Mucosa of descending colon (tissue), 3 donors: ENCODE measurements around the gene SPON1. TPM values are rescaled to one million over a fixed set of nuclear protein-coding genes. Genes with fewer than 3 reads are reported as not detected.
"Not testable (repeated sequence)": the region's sequence is repeated elsewhere in the genome, so short reads cannot be mapped to it uniquely, and the experiment has no call there.

ENCODE experiments used
- ATAC-seq: fragments of 200-7000 bp; cut with Tn5 transposase; one replicate; pipeline ENCODE4 v1.9.1; 2020; ENCODE audit warnings: mild to moderate bottlenecking, moderate library complexity
- DNase-seq, 3 donors: peaks; one replicate each; pipeline ENCODE4 v3.0.0-alpha.2; 2020
- H3K36me3 ChIP-seq: fragments of 200-600 bp; one replicate; pipeline ENCODE4 v1.8.0; 2021; ENCODE audit warnings: low read depth, mild to moderate bottlenecking
- H3K4me1 ChIP-seq: fragments of 200-600 bp; one replicate; pipeline ENCODE4 v1.8.0; 2021; ENCODE audit warnings: low read depth, mild to moderate bottlenecking
- H3K4me3 ChIP-seq: fragments of 200-600 bp; one replicate; pipeline ENCODE4 v1.8.0; 2021; ENCODE audit warnings: mild to moderate bottlenecking
- H3K9me3 ChIP-seq: fragments of 200-600 bp; one replicate; pipeline ENCODE4 v1.8.0; 2021; ENCODE audit warnings: mild to moderate bottlenecking
- CTCF ChIP-seq: fragments of 200-600 bp; IDR thresholded peaks from one replicate; pipeline ENCODE4 v1.8.0; 2022; ENCODE audit warnings: antibody characterized with exemption, mild to moderate bottlenecking
- intact Hi-C, 2 donors: fragments of 100-400 bp; cut with DNase I in 1 of 2; cut with micrococcal nuclease in 1 of 2; formaldehyde crosslinking; loops; one replicate each; pipeline versions ENCODE4 v1.11.0 to v1.11.1; 2022; cut with DNase I, micrococcal nuclease
- total RNA-seq, 3 donors: library from RNA; stranded (reverse); fragmentation: NEBNext Ultra II Directional in 2 of 3; extraction: Animal tissue kit (Norgen Biotek cat#: 25700) in 2 of 3; gene quantifications; one replicate each; pipeline versions ENCODE4 v1.2.1 to v1.2.4, GENCODE V29; 2021 to 2023
- donor health status: DM: no; HTN: no; CAD: no; lungs with moderate emphysema.
- donor health status: DM: no; HTN: no; CAD: no.
- donor health status: DM: no; HTN: yes; CAD: no.

The SPON1 gene
- total RNA-seq, 3 donors from 2014 or later, result 43.6 to 85.5 (median 64.2) TPM

- no peak for ATAC-seq
- DNase-seq, result no peak
- intact Hi-C loops, result loop anchor here (5.0 to 10.0 kb wide), 2 partner anchors 288 to 460 kb away; no protein-coding TSS in a partner anchor
- H3K9me3 ChIP-seq, result no peaks in the 10 kb centered on the region
- no peak for TF ChIP-seq CTCF
- H3K4me1 ChIP-seq, result peaks cover 7% of the 10 kb centered on the region
- H3K4me3 ChIP-seq, result no peak overlapping the region
- H3K36me3 ChIP-seq, result no peaks in the 10 kb centered on the region
Measured at GRCh38 chr11:14244926-14245325, 282.4 kb downstream of the SPON1 start.

GRCh38 chr11:14245444-14245843 is 282.9 kb downstream of the SPON1 start:
- Histone ChIP-seq H3K4me3 (no peak overlapping the region), H3K4me1 (peaks cover 7% of the 10 kb centered on the region), H3K9me3 (no peaks in the 10 kb centered on the region), H3K36me3 (no peaks in the 10 kb centered on the region)
- no peak for ATAC-seq
- DNase-seq, result no peak
- TF ChIP-seq CTCF, result no peak
- intact Hi-C loops, result loop anchor here (5.0 to 10.0 kb wide), 2 partner anchors 288 to 461 kb away; no protein-coding TSS in a partner anchor

- intact Hi-C loops, result loop anchor here (2.0 to 10.0 kb wide), 3 partner anchors 291 to 464 kb away; no protein-coding TSS in a partner anchor
- Histone ChIP-seq H3K9me3 (no peaks in the 10 kb centered on the region), H3K36me3 (no peaks in the 10 kb centered on the region), H3K4me1 (peaks cover 7% of the 10 kb centered on the region), H3K4me3 (no peak overlapping the region)
- no peak for TF ChIP-seq CTCF
- DNase-seq (no peak), ATAC-seq (no peak)
Measured at GRCh38 chr11:14248580-14248981, 286.1 kb downstream of the SPON1 start.

- H3K36me3 ChIP-seq, result no peaks in the 10 kb centered on the region
- peak; percentile 81 for ATAC-seq
- peaks cover 7% of the 10 kb centered on the region for H3K4me1 ChIP-seq
- no peak overlapping the region for H3K4me3 ChIP-seq
- intact Hi-C loops, result loop anchor here (2.0 to 10.0 kb wide), 3 partner anchors 292 to 465 kb away; no protein-coding TSS in a partner anchor
- H3K9me3 ChIP-seq, result no peaks in the 10 kb centered on the region
- TF ChIP-seq CTCF, result peak; percentile 80
- DNase-seq, result peak in 2 of 3 donors; percentile 41 to 75
Measured at GRCh38 chr11:14249121-14249963, 286.8 kb downstream of the SPON1 start.

GRCh38 chr11:14251754-14252153 is 289.2 kb downstream of the SPON1 start:
- no peak for TF ChIP-seq CTCF
- ATAC-seq (no peak), DNase-seq (no peak)
- Histone ChIP-seq H3K9me3 (no peaks in the 10 kb centered on the region), H3K36me3 (no peaks in the 10 kb centered on the region), H3K4me1 (peaks cover 7% of the 10 kb centered on the region), H3K4me3 (no peak overlapping the region)
- intact Hi-C loops, result no loop called here

DNA sequence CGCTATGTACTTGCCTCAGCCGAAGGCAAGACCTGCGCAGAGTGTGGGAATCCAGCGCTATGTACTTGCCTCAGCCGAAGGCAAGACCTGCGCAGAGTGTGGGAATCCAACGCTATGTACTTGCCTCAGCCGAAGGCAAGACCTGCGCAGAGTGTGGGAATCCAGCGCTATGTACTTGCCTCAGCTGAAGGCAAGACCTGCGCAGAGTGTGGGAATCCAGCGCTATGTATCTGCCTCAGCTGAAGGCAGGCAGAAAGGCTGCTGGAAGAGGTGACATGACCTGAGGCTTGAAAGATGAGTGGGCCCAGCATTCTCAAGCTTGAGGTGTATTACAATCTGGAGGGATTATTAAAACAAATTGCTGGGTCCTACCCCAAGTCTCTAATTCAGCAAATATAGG is 290.0 kb downstream of the SPON1 start:
- intact Hi-C loops, H3K9me3 ChIP-seq, H3K4me3 ChIP-seq, H3K4me1 ChIP-seq, ATAC-seq, H3K36me3 ChIP-seq, DNase-seq: not testable (repeated sequence)
